ENCODE results near the gene FYN. TPM values are rescaled to one million over a fixed set of nuclear protein-coding genes. Genes with fewer than 3 reads are reported as not detected.

FYN gene
- total RNA-seq (2022) (7.2 and 7.6 TPM in 2 replicates), Bru-seq, nascent RNA (percentile 40 among the genes with signal in this experiment), BruChase-seq, experiment 1, labeled RNA remaining after a 2-hour chase (percentile 30 among the genes with signal in this experiment), BruChase-seq, experiment 2, labeled RNA remaining after a 6-hour chase (percentile 30 among the genes with signal in this experiment)
- long read RNA-seq, partial matches to known transcripts: 3 of 12 reads
- long read RNA-seq, other reads (novel, unspliced or antisense): 1 of 12 reads

GRCh38 chr6:111873178-111874024 is at the start of gene FYN:
TSS of gene FYN (minus strand) at chr6:111873452. CDS start at chr6:111720051, 153,401 bp downstream.
- Mint-ChIP-seq H3K4me1 (ENCODE audit: low read depth, unreplicated experiment) (no peaks in the 10 kb centered on the region), H3K27me3 (ENCODE audit: insufficient read depth, unreplicated experiment) (peaks cover 12% of the 10 kb centered on the region), H3K36me3 (ENCODE audit: insufficient read depth, unreplicated experiment) (no peaks in the 10 kb centered on the region), H3K27ac (ENCODE audit: unreplicated experiment) (no peak within 1 kb of the TSS), H3K9me3 (ENCODE audit: unreplicated experiment) (no peaks in the 10 kb centered on the region), H3K4me3 (ENCODE audit: unreplicated experiment) (peak within 1 kb of the TSS; percentile 85)
- BruUV-seq (replicated peaks): no TSS peak
- Histone ChIP-seq H3K27me3 (replicated peaks; ENCODE audit: control insufficient read depth, insufficient read depth, low read length) (no peaks in the 10 kb centered on the region; the same call in 1 of the 2 replicates), H3K4me1 (peaks cover 8% of the 10 kb centered on the region), H3K36me3 (ENCODE audit: control insufficient read depth, insufficient read depth, low read length) (no peaks in the 10 kb centered on the region), H3K9me3 (no peaks in the 10 kb centered on the region; the same call in 1 of the 2 replicates), H3K4me3 (ENCODE audit: low read depth, low read length) (peak within 1 kb of the TSS; percentile 38)
- ChIA-PET CTCF (no interaction called here), POLR2A (interaction anchor here (0.6 kb wide), 1 partner anchor 274 kb away, joined by 3 read pairs; no protein-coding TSS in a partner anchor)
- peak in 1 of 2 experiments; percentile 31 for TF ChIP-seq CTCF (IDR thresholded peaks at IDR 0.05; ENCODE audit: insufficient read depth in 1 of 2, low read depth in 1 of 2, low read length in 1 of 2, severe bottlenecking in 1 of 2, unreplicated experiment in 1 of 2)
- DNase-seq: peak; percentile 94 to 98
- intact Hi-C loops (cut with micrococcal nuclease; ENCODE audit: unreplicated experiment): loop anchor here (1.0 to 5.0 kb wide), 2 partner anchors 124 to 170 kb away; no protein-coding TSS in a partner anchor

GRCh38 chr6:111922454-111923297 is 49.4 kb upstream of the FYN start:
- Mint-ChIP-seq H3K36me3 (ENCODE audit: insufficient read depth, unreplicated experiment) (no peaks in the 10 kb centered on the region), H3K4me3 (ENCODE audit: unreplicated experiment) (no peak overlapping the region), H3K4me1 (ENCODE audit: low read depth, unreplicated experiment) (no peaks in the 10 kb centered on the region), H3K9me3 (ENCODE audit: unreplicated experiment) (peaks cover 9% of the 10 kb centered on the region), H3K27me3 (ENCODE audit: insufficient read depth, unreplicated experiment) (peaks cover under 1% of the 10 kb centered on the region), H3K27ac (ENCODE audit: unreplicated experiment) (no peak overlapping the region)
- no peak for TF ChIP-seq CTCF (IDR thresholded peaks at IDR 0.05; ENCODE audit: insufficient read depth in 1 of 2, low read depth in 1 of 2, low read length in 1 of 2, severe bottlenecking in 1 of 2, unreplicated experiment in 1 of 2)
- no TSS peak for BruUV-seq (replicated peaks)
- H3K4me1 ChIP-seq: no peaks in the 10 kb centered on the region
- CTCF ChIA-PET: no interaction called here
- no peaks in the 10 kb centered on the region for H3K9me3 ChIP-seq
- intact Hi-C loops (cut with micrococcal nuclease; ENCODE audit: unreplicated experiment): no loop called here
- no peak for DNase-seq
- H3K36me3 ChIP-seq (ENCODE audit: control insufficient read depth, insufficient read depth, low read length): no peaks in the 10 kb centered on the region
- H3K4me3 ChIP-seq (ENCODE audit: low read depth, low read length): no peak overlapping the region
- POLR2A ChIA-PET: no interaction called here
- H3K27me3 ChIP-seq (replicated peaks; ENCODE audit: control insufficient read depth, insufficient read depth, low read length): no peaks in the 10 kb centered on the region

GRCh38 chr6:111921103-111921502 is 47.9 kb upstream of the FYN start:
- Histone ChIP-seq H3K4me3 (ENCODE audit: low read depth, low read length) (no peak overlapping the region), H3K27me3 (replicated peaks; ENCODE audit: control insufficient read depth, insufficient read depth, low read length) (no peaks in the 10 kb centered on the region), H3K4me1 (no peaks in the 10 kb centered on the region), H3K9me3 (no peaks in the 10 kb centered on the region), H3K36me3 (ENCODE audit: control insufficient read depth, insufficient read depth, low read length) (no peaks in the 10 kb centered on the region)
- H3K36me3 Mint-ChIP-seq (ENCODE audit: insufficient read depth, unreplicated experiment): no peaks in the 10 kb centered on the region
- no TSS peak for BruUV-seq (replicated peaks)
- CTCF ChIA-PET: no interaction called here
- TF ChIP-seq CTCF (IDR thresholded peaks at IDR 0.05; ENCODE audit: insufficient read depth in 1 of 2, low read depth in 1 of 2, low read length in 1 of 2, severe bottlenecking in 1 of 2, unreplicated experiment in 1 of 2): no peak
- H3K4me1 Mint-ChIP-seq (ENCODE audit: low read depth, unreplicated experiment): no peaks in the 10 kb centered on the region
- no peak overlapping the region for H3K27ac Mint-ChIP-seq (ENCODE audit: unreplicated experiment)
- H3K9me3 Mint-ChIP-seq (ENCODE audit: unreplicated experiment): peaks cover 9% of the 10 kb centered on the region
- POLR2A ChIA-PET: no interaction called here
- no peak overlapping the region for H3K4me3 Mint-ChIP-seq (ENCODE audit: unreplicated experiment)
- DNase-seq: no peak
- intact Hi-C loops (cut with micrococcal nuclease; ENCODE audit: unreplicated experiment): no loop called here
- H3K27me3 Mint-ChIP-seq (ENCODE audit: insufficient read depth, unreplicated experiment): no peaks in the 10 kb centered on the region
